ENCODE measurements around the gene LAMA3. TPM values are rescaled to one million over a fixed set of nuclear protein-coding genes. Genes with fewer than 3 reads are reported as not detected.

LAMA3 gene
- polyA plus RNA-seq, 1 donor = 48.8 TPM

DNA sequence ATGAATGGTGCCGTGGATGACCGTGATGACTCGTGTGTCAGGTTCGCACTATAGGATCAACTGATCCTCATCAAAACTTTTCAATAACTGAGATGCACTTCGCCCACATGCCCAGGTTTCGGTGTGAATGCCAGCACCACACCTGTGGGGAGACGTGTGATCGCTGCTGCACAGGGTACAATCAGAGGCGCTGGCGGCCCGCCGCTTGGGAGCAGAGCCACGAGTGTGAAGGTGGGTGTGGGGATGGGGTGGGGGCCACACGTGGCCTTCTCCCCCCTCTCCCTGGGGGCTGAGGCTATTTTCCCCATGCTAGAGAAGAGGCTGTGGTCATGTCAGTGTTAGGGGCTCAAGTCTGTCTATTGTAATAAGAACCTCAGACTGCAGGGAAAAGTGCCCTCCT lies 69.0 kb downstream of the LAMA3 start:
- no CpG with 5 or more reads among the region's 14 CpGs for WGBS (ENCODE audit: insufficient coverage, low lambda C conversion rate)
- no peak overlapping the region for H3K4me3 ChIP-seq (ENCODE audit: low read length)
- H3K9me3 ChIP-seq (ENCODE audit: control insufficient read depth, low read depth, low read length) = no peaks in the 10 kb centered on the region
- DNase-seq = no peak
- H3K4me1 ChIP-seq (ENCODE audit: control insufficient read depth, insufficient read depth, low read length) = no peaks in the 10 kb centered on the region
- H3K36me3 ChIP-seq (ENCODE audit: control insufficient read depth, insufficient read depth, low read length) = no peaks in the 10 kb centered on the region
- H3K27ac ChIP-seq (ENCODE audit: low read length) = no peak overlapping the region
- no peaks in the 10 kb centered on the region for H3K27me3 ChIP-seq (ENCODE audit: control insufficient read depth, insufficient read depth, low read length)

DNA sequence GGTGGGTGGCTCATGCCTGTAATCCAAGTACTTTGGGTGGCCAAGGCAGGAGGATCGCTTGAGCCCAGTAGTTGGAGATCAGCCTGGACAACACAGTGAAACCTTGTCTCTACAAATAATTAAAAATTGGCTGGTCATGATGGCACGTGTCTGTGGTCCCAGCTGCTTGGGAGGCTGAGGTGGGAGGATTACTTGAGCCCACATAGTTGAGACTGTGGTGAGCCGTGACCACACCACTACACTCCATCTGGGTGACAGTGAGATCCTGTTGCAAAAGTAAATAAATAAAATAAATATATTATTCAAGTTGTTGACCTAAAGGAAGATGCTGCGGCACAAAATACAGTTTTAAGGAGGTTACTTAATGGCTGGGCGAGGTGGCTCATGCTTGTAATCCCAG lies 72.7 kb downstream of the LAMA3 start:
- Histone ChIP-seq H3K36me3 (ENCODE audit: control insufficient read depth, insufficient read depth, low read length) (no peaks in the 10 kb centered on the region), H3K4me3 (ENCODE audit: low read length) (no peak overlapping the region), H3K27me3 (ENCODE audit: control insufficient read depth, insufficient read depth, low read length) (no peaks in the 10 kb centered on the region), H3K4me1 (ENCODE audit: control insufficient read depth, insufficient read depth, low read length) (no peaks in the 10 kb centered on the region), H3K27ac (ENCODE audit: low read length) (no peak overlapping the region), H3K9me3 (ENCODE audit: control insufficient read depth, low read depth, low read length) (no peaks in the 10 kb centered on the region)
- WGBS (ENCODE audit: insufficient coverage, low lambda C conversion rate) = no CpG with 5 or more reads among the region's 5 CpGs
- DNase-seq = no peak

DNA sequence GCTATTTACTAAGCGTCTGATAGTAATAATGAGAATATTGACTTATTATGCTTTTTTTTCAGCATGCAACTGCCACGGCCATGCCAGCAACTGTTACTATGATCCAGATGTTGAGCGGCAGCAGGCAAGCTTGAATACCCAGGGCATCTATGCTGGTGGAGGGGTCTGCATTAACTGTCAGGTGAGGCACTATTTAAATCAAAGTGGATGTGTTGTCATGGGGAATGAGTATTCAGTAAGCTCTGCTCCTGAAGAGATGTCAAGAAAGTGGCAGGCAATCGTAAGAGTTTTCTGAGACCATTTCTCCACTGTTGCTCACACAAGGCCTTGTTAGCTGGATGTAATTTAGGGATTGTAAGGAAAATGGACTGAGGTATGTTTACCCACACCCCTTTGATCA lies 74.1 kb downstream of the LAMA3 start:
- Histone ChIP-seq H3K27ac (ENCODE audit: low read length) (no peak overlapping the region), H3K4me3 (ENCODE audit: low read length) (no peak overlapping the region), H3K36me3 (ENCODE audit: control insufficient read depth, insufficient read depth, low read length) (no peaks in the 10 kb centered on the region), H3K27me3 (ENCODE audit: control insufficient read depth, insufficient read depth, low read length) (no peaks in the 10 kb centered on the region), H3K4me1 (ENCODE audit: control insufficient read depth, insufficient read depth, low read length) (no peaks in the 10 kb centered on the region), H3K9me3 (ENCODE audit: control insufficient read depth, low read depth, low read length) (no peaks in the 10 kb centered on the region)
- no peak for DNase-seq
- WGBS (ENCODE audit: insufficient coverage, low lambda C conversion rate) = 100% methylated on average over 1 of the region's 4 CpGs

DNA sequence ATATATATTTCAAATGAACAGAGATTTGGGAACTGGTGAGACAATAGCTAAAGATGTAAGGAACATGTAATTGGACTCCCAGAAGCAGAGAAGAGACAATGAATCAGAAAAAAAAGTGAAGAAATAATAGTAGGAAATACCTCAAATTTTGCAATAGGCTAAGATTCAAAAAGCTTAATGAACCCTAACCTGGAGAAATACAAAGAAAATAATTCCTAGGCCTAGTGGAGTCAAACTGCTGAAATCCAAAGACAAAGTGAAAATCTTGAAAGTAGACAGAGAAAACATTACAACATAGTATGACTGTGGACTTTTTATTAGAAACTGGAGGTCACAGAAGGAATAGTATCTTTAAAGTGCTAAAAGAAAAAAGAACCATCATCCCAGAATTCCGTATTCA lies 76.7 kb downstream of the LAMA3 start:
- WGBS (ENCODE audit: insufficient coverage, low lambda C conversion rate) = 100% methylated on average over 1 of the region's 1 CpG
- H3K36me3 ChIP-seq (ENCODE audit: control insufficient read depth, insufficient read depth, low read length) = no peaks in the 10 kb centered on the region
- H3K4me1 ChIP-seq (ENCODE audit: control insufficient read depth, insufficient read depth, low read length) = no peaks in the 10 kb centered on the region
- no peak overlapping the region for H3K27ac ChIP-seq (ENCODE audit: low read length)
- no peaks in the 10 kb centered on the region for H3K9me3 ChIP-seq (ENCODE audit: control insufficient read depth, low read depth, low read length)
- no peaks in the 10 kb centered on the region for H3K27me3 ChIP-seq (ENCODE audit: control insufficient read depth, insufficient read depth, low read length)
- no peak for DNase-seq
- no peak overlapping the region for H3K4me3 ChIP-seq (ENCODE audit: low read length)

DNA sequence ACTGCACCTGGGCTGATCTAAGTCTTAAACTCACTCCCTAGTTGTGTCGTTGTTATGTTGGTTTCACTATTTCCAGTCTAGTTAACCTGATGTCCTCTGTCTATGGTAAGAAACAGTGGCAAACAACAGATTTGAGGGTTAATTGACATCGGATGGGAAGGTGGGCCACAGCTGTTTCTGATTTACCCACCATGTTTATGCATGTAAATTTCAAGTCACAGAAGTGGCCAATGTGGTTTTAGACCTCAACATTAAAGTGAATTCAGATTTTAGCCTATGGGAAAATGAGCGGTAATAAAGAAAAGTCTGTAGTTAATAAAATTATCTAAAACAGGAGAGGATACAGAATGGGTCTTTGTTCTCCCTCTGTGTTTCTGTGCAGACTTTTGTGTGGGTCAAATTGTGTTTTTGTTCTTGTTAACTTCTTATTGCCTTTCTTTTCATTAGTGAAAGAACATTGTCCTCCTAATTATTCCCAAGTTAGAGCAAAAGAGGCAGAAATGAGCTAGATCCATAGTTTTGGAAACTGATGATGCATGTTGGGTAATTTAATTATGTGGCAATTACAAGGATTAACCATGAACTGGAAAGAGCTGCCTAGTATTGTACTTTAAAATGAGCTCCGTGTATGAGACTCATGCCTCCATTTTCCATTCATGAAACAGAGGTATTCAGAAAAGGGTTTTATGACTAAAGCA lies 83.2 kb downstream of the LAMA3 start:
- Histone ChIP-seq H3K27me3 (ENCODE audit: control insufficient read depth, insufficient read depth, low read length) (no peaks in the 10 kb centered on the region), H3K27ac (ENCODE audit: low read length) (no peak overlapping the region), H3K4me1 (ENCODE audit: control insufficient read depth, insufficient read depth, low read length) (no peaks in the 10 kb centered on the region), H3K36me3 (ENCODE audit: control insufficient read depth, insufficient read depth, low read length) (no peaks in the 10 kb centered on the region), H3K4me3 (ENCODE audit: low read length) (no peak overlapping the region), H3K9me3 (ENCODE audit: control insufficient read depth, low read depth, low read length) (no peaks in the 10 kb centered on the region)
- WGBS (ENCODE audit: insufficient coverage, low lambda C conversion rate) = 92% methylated on average over 1 of the region's 4 CpGs
- DNase-seq = no peak

DNA sequence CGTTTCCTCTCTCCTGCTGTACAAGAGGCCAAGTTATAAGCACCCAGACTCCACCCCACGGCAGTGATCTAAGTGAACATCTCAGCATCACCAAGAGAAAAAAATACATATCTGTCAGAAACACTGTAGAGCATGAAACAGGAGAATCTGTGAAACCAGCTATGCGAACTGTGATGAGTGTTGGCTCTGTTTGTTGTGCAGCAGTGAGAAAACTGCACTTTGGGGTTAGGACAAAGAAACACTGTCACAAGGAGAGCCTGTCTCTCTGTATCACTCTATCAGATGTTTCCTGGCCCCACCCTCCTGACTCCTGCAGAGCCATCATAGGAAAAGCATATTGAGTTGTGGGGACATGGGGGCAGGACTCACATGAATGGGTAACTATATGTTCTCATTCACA lies 87.1 kb downstream of the LAMA3 start:
- Histone ChIP-seq H3K4me3 (ENCODE audit: low read length) (no peak overlapping the region), H3K36me3 (ENCODE audit: control insufficient read depth, insufficient read depth, low read length) (no peaks in the 10 kb centered on the region), H3K27me3 (ENCODE audit: control insufficient read depth, insufficient read depth, low read length) (no peaks in the 10 kb centered on the region), H3K4me1 (ENCODE audit: control insufficient read depth, insufficient read depth, low read length) (no peaks in the 10 kb centered on the region), H3K27ac (ENCODE audit: low read length) (no peak overlapping the region), H3K9me3 (ENCODE audit: control insufficient read depth, low read depth, low read length) (no peaks in the 10 kb centered on the region)
- no CpG with 5 or more reads among the region's 3 CpGs for WGBS (ENCODE audit: insufficient coverage, low lambda C conversion rate)
- no peak for DNase-seq

DNA sequence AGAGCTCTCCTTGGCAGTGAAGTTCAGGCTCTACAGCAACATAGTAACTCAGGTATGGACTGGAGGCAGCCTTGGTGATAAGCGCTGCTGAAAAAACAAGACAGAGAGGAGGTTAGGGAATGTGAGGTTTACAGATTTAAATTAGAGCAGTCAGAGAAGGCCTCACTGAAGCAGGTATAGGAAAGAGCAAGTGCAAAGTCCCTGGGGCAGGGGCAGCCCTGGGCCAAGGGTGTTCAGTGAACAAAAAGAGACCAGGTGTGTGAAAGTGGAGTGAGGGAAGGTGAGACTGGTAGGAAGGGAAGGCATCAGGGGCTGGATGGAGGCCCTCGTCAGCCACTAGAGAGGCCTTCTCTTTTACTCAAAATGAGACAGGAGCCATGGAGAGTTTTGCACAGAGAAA lies 89.6 kb downstream of the LAMA3 start:
- Histone ChIP-seq H3K36me3 (ENCODE audit: control insufficient read depth, insufficient read depth, low read length) (no peaks in the 10 kb centered on the region), H3K27me3 (ENCODE audit: control insufficient read depth, insufficient read depth, low read length) (no peaks in the 10 kb centered on the region), H3K4me1 (ENCODE audit: control insufficient read depth, insufficient read depth, low read length) (no peaks in the 10 kb centered on the region), H3K4me3 (ENCODE audit: low read length) (no peak overlapping the region), H3K27ac (ENCODE audit: low read length) (no peak overlapping the region), H3K9me3 (ENCODE audit: control insufficient read depth, low read depth, low read length) (no peaks in the 10 kb centered on the region)
- no peak for DNase-seq
- no CpG with 5 or more reads among the region's 2 CpGs for WGBS (ENCODE audit: insufficient coverage, low lambda C conversion rate)

DNA sequence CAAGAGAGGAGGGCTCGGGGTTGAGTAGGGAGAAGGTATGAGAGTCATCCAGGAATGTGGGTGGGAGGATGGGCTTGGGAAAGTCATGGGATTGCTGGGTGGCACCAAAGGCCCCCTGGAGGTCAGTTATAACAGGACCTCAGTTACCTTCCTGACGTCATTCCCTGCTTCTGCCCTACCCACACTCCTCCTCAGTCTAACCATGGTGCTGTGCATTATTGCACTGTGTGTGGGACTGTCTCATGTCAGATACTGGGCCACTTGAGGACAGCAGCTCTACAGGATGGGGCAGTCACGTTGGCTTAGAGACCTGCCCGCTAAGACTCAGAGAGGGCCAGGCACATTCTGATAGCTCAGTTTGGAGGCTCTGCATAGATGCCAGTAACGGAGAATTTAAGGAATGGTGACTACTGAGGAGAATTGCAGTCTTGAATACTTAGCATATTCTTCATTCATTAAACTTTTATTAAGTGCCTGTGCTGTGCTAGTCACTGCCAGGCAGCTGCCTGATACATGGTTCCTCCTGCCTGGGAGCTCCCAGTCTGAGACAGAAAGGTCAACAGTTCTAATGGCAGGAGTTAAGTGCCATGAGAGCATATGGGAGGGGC lies 90.5 kb downstream of the LAMA3 start:
- Histone ChIP-seq H3K4me3 (ENCODE audit: low read length) (no peak overlapping the region), H3K27ac (ENCODE audit: low read length) (no peak overlapping the region), H3K9me3 (ENCODE audit: control insufficient read depth, low read depth, low read length) (no peaks in the 10 kb centered on the region), H3K27me3 (ENCODE audit: control insufficient read depth, insufficient read depth, low read length) (no peaks in the 10 kb centered on the region), H3K4me1 (ENCODE audit: control insufficient read depth, insufficient read depth, low read length) (no peaks in the 10 kb centered on the region), H3K36me3 (ENCODE audit: control insufficient read depth, insufficient read depth, low read length) (no peaks in the 10 kb centered on the region)
- WGBS (ENCODE audit: insufficient coverage, low lambda C conversion rate) = no CpG with 5 or more reads among the region's 5 CpGs
- DNase-seq = peak in 1 of 2 donors; percentile 9

DNA sequence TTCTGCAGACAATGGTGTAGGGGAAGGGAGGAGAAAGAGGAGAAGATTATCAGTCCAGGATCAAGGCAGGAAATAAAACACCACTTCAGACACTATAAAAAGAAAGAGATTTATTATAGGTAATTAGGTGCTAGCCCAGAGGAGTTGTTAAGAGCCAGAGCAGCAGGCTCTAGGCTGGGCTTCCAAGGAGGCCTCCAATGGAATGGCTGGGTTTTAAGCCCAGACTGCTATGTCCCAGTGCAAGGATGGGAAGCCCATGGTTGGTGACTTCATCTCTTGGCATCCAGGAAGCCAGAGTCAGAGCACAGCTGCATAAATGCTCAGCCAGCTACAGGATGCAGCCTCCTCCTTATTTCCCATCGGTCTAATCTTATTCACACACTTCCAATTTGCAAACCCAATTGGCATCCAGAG lies 95.6 kb downstream of the LAMA3 start:
- Histone ChIP-seq H3K9me3 (ENCODE audit: control insufficient read depth, low read depth, low read length) (no peaks in the 10 kb centered on the region), H3K27ac (ENCODE audit: low read length) (no peak overlapping the region), H3K4me1 (ENCODE audit: control insufficient read depth, insufficient read depth, low read length) (no peaks in the 10 kb centered on the region), H3K36me3 (ENCODE audit: control insufficient read depth, insufficient read depth, low read length) (no peaks in the 10 kb centered on the region), H3K27me3 (ENCODE audit: control insufficient read depth, insufficient read depth, low read length) (no peaks in the 10 kb centered on the region), H3K4me3 (ENCODE audit: low read length) (no peak overlapping the region)
- DNase-seq = no peak
- WGBS (ENCODE audit: insufficient coverage, low lambda C conversion rate) = no CpG with 5 or more reads among the region's 1 CpG

DNA sequence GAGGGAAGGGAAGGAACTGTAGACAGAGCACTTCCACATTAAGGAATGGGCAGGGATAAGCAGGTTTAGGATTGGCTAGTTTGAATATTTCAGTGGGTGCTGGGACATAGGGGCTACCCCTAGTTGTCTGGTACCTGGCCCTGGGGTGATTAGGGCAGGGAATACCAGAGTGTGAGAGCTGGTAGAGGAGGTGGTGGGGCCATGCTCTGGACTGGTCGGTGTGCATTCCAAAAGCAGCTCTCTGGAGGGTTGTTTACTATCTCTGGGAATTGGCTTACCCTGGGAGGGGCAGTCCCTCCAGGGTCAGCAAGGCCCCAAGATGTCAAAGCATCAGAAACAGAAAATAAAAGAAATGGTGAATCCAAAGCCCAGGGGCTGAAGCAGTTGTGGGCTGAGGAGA lies 103.8 kb downstream of the LAMA3 start:
- Histone ChIP-seq H3K4me1 (ENCODE audit: control insufficient read depth, insufficient read depth, low read length) (no peaks in the 10 kb centered on the region), H3K27me3 (ENCODE audit: control insufficient read depth, insufficient read depth, low read length) (no peaks in the 10 kb centered on the region), H3K36me3 (ENCODE audit: control insufficient read depth, insufficient read depth, low read length) (no peaks in the 10 kb centered on the region), H3K27ac (ENCODE audit: low read length) (no peak overlapping the region), H3K9me3 (ENCODE audit: control insufficient read depth, low read depth, low read length) (no peaks in the 10 kb centered on the region), H3K4me3 (ENCODE audit: low read length) (no peak overlapping the region)
- no CpG with 5 or more reads among the region's 1 CpG for WGBS (ENCODE audit: insufficient coverage, low lambda C conversion rate)
- DNase-seq = no peak

Measured in large intestine (tissue), 3 donors.